ENCODE data around the gene ARFGEF2.
"Not testable (repeated sequence)": the region's sequence is repeated elsewhere in the genome, so short reads cannot be mapped to it uniquely, and the experiment has no call there.

Gene ARFGEF2

GRCh38 chr20:49054056-49054643, 132.6 kb downstream of the ARFGEF2 start:
- DNase-seq (ENCODE audit: low read depth in 2 of 2, low spot score in 1 of 2), result no peak

- DNase-seq (ENCODE audit: low read depth in 2 of 2, low spot score in 1 of 2), result no peak
Measured at GRCh38 chr20:49063279-49063678, 141.8 kb downstream of the ARFGEF2 start.

- no peak for DNase-seq (ENCODE audit: low read depth in 2 of 2, low spot score in 1 of 2)
Measured at GRCh38 chr20:49074521-49074920, 153.0 kb downstream of the ARFGEF2 start.

- DNase-seq (ENCODE audit: low read depth in 2 of 2, low spot score in 1 of 2), result no peak
Measured at GRCh38 chr20:49078310-49078709, 156.8 kb downstream of the ARFGEF2 start.

GRCh38 chr20:49082295-49082694, 160.8 kb downstream of the ARFGEF2 start:
- DNase-seq (ENCODE audit: low read depth in 2 of 2, low spot score in 1 of 2), result not testable (repeated sequence)

Measured in stimulated activated CD8-positive, alpha-beta memory T cell treated with anti-CD3 and anti-CD28 coated beads, Interleukin-4, amount 100 ng/mL, for 4 hours (primary cell).